ENCODE results near the gene ENSA. TPM values are rescaled to one million over a fixed set of nuclear protein-coding genes. Genes with fewer than 3 reads are reported as not detected.

ENSA gene
- total RNA-seq, 1 experiment from 2014 or later: 254 TPM

GRCh38 chr1:150596976-150597375, 32.4 kb downstream of the ENSA start:
- peaks cover 33% of the 10 kb centered on the region for H3K36me3 Mint-ChIP-seq
- ChIA-PET CTCF (interaction anchor here (1.6 kb wide), 1 partner anchor 37 kb away, joined by 5 read pairs; no protein-coding TSS in a partner anchor), POLR2A (interaction anchor here (1.7 kb wide), 1 partner anchor 17 kb away, joined by 5 read pairs; the partner anchor contains the start of gene MCL1)
- no peak overlapping the region for H3K27ac Mint-ChIP-seq
- DNase-seq (ENCODE audit: low spot score): no peak
- no peak overlapping the region for H3K4me3 Mint-ChIP-seq
- ATAC-seq: no peak
- H3K4me1 Mint-ChIP-seq: peaks cover 12% of the 10 kb centered on the region
- peaks cover 21% of the 10 kb centered on the region for H3K9me3 Mint-ChIP-seq
- H3K27me3 Mint-ChIP-seq (ENCODE audit: low read depth): no peaks in the 10 kb centered on the region
- TF ChIP-seq FOXJ3 (CRISPR knock-in tag; IDR thresholded peaks at IDR 0.05; ENCODE audit: borderline replicate concordance) (no peak), E2F1 (CRISPR knock-in tag; IDR thresholded peaks at IDR 0.05) (no peak), GABPB1 (CRISPR knock-in tag; IDR thresholded peaks at IDR 0.05) (no peak), E2F4 (CRISPR knock-in tag; IDR thresholded peaks at IDR 0.05; ENCODE audit: borderline replicate concordance, low read depth) (no peak), SP1 (CRISPR knock-in tag; conservative IDR thresholded peaks at IDR 0.05) (no peak)

GRCh38 chr1:150596095-150596892, 33.1 kb downstream of the ENSA start:
- ChIA-PET POLR2A (interaction anchor here (0.6 kb wide), 1 partner anchor 497 kb away, joined by 5 read pairs; no protein-coding TSS in a partner anchor), CTCF (no interaction called here)
- peaks cover 21% of the 10 kb centered on the region for H3K9me3 Mint-ChIP-seq
- ATAC-seq (no peak), DNase-seq (ENCODE audit: low spot score) (no peak)
- peaks cover 33% of the 10 kb centered on the region for H3K36me3 Mint-ChIP-seq
- no peaks in the 10 kb centered on the region for H3K27me3 Mint-ChIP-seq (ENCODE audit: low read depth)
- TF ChIP-seq NFYB (CRISPR knock-in tag; conservative IDR thresholded peaks at IDR 0.05; ENCODE audit: low read depth) (no peak), RELA (CRISPR knock-in tag; IDR thresholded peaks at IDR 0.05; ENCODE audit: borderline replicate concordance) (no peak), JUN (CRISPR knock-in tag; IDR thresholded peaks at IDR 0.05) (no peak), CTCF (IDR thresholded peaks at IDR 0.05) (no peak), ZNF281 (CRISPR knock-in tag; IDR thresholded peaks at IDR 0.05) (no peak), ZNF263 (CRISPR knock-in tag; IDR thresholded peaks at IDR 0.05; ENCODE audit: low read depth) (no peak), USF2 (CRISPR knock-in tag; IDR thresholded peaks at IDR 0.05) (no peak), ESRRA (CRISPR knock-in tag; IDR thresholded peaks at IDR 0.05; ENCODE audit: borderline replicate concordance) (no peak), ZNF423 (CRISPR knock-in tag; IDR thresholded peaks at IDR 0.05) (no peak), ZNF532 (CRISPR knock-in tag; IDR thresholded peaks at IDR 0.05; ENCODE audit: borderline replicate concordance) (no peak)
- H3K4me3 Mint-ChIP-seq: no peak overlapping the region
- peaks cover 12% of the 10 kb centered on the region for H3K4me1 Mint-ChIP-seq
- peak overlapping the region; percentile 35 for H3K27ac Mint-ChIP-seq

All from WTC11 (cell line).